GM12892 (cell line): ENCODE measurements around the gene BORCS5.

Experiments used
- POLR2A ChIP-seq: IDR thresholded peaks from 2 replicates; pipeline ENCODE4 v1.6.1; 2011; ENCODE audit warnings: low read depth, low read length, control low read depth
- POLR2AphosphoS5 ChIP-seq: IDR thresholded peaks from 2 replicates; pipeline ENCODE4 v1.6.1; 2011; ENCODE audit warnings: low read depth, low read length, control low read depth

- TF ChIP-seq POLR2A (no peak), POLR2AphosphoS5 (no peak)
These were observed 51.4 kb downstream of the BORCS5 start for GRCh38 chr12:12408265-12408690.
